HG03025 (cell line): ENCODE results near the gene U2AF1L4.
"Not testable (repeated sequence)": the region's sequence is repeated elsewhere in the genome, so short reads cannot be mapped to it uniquely, and the experiment has no call there.

Source experiments
- ATAC-seq: cut with Tn5 transposase; IDR thresholded peaks from one replicate; pipeline ENCODE4 v1.9.1; 2021; ENCODE audit warnings: mild to moderate bottlenecking, moderate library complexity; ENCODE audit not compliant: unreplicated experiment, low FRiP score

Gene U2AF1L4

GRCh38 chr19:35781650-35782049 lies 36.4 kb upstream of the U2AF1L4 start:
- no peak for ATAC-seq

- ATAC-seq, result no peak
Measured at GRCh38 chr19:35780717-35781116, 35.5 kb upstream of the U2AF1L4 start.

GRCh38 chr19:35780058-35780457 lies 34.8 kb upstream of the U2AF1L4 start:
- no peak for ATAC-seq

GRCh38 chr19:35779033-35779432 lies 33.8 kb upstream of the U2AF1L4 start:
- ATAC-seq, result no peak

- ATAC-seq, result no peak
Measured at GRCh38 chr19:35777961-35778360, 32.7 kb upstream of the U2AF1L4 start.

- no peak for ATAC-seq
Measured at GRCh38 chr19:35777086-35777841, 32.0 kb upstream of the U2AF1L4 start.

- no peak for ATAC-seq
Measured at GRCh38 chr19:35776102-35776788, 31.0 kb upstream of the U2AF1L4 start.

- peak; percentile 85 for ATAC-seq
Measured at GRCh38 chr19:35775298-35776101, 30.3 kb upstream of the U2AF1L4 start, which contains the start of gene ARHGAP33. Gene ARHGAP33 (plus strand): TSS chr19:35775564. CDS start chr19:35775659, 95 bp downstream.

- ATAC-seq, result no peak
Measured at GRCh38 chr19:35775046-35775297, 29.8 kb upstream of the U2AF1L4 start.

GRCh38 chr19:35774274-35775045 lies 29.2 kb upstream of the U2AF1L4 start:
- ATAC-seq, result no peak

- ATAC-seq, result no peak
Measured at GRCh38 chr19:35773020-35773806, 28.0 kb upstream of the U2AF1L4 start.

- not testable (repeated sequence) for ATAC-seq
Measured at GRCh38 chr19:35772362-35772761, 27.1 kb upstream of the U2AF1L4 start.

GRCh38 chr19:35768082-35768421 lies 22.8 kb upstream of the U2AF1L4 start:
- no peak for ATAC-seq

GRCh38 chr19:35767288-35768081 lies 22.3 kb upstream of the U2AF1L4 start:
- no peak for ATAC-seq

- ATAC-seq, result no peak
Measured at GRCh38 chr19:35766571-35767104, 21.4 kb upstream of the U2AF1L4 start.

- ATAC-seq, result no peak
Measured at GRCh38 chr19:35764432-35765315, 19.5 kb upstream of the U2AF1L4 start.

GRCh38 chr19:35760711-35761349 lies 15.6 kb upstream of the U2AF1L4 start:
- no peak for ATAC-seq
